Measurements from ENCODE around the gene TBX4.

TBX4 gene

DNA sequence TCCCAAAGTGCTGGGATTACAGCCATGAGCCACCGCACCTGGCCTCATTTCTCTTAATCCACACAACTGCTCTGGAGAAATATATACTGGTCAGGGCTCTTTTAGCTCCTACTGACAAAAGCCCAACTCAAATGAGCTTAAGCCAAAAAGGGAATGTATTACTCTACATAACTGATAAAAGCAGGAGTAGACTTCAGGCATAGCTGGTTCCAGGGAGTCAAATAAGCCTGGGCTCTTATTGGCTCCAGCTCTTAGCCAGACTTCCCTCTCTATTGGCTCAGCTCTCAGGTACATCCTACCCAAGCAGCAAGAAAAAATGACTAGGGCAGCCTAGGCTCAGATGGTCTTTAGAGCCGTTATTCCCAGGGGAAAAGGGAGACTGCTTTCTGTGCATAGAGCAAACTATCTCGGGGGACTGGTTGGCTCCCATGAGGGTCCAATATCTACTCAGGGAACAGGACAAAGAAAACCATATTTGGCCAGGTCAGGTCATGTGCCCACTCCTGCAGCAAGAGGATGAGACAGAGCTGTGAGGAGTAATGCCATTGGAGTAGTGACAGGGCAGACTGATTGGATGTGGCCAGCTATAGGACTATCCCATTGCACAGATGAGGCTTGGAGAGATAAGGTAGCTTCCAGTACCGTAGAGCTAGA, 31.4 kb upstream of the TBX4 start:
- no peak for DNase-seq (ENCODE audit: low spot score)
- TF ChIP-seq, protein P1, sequence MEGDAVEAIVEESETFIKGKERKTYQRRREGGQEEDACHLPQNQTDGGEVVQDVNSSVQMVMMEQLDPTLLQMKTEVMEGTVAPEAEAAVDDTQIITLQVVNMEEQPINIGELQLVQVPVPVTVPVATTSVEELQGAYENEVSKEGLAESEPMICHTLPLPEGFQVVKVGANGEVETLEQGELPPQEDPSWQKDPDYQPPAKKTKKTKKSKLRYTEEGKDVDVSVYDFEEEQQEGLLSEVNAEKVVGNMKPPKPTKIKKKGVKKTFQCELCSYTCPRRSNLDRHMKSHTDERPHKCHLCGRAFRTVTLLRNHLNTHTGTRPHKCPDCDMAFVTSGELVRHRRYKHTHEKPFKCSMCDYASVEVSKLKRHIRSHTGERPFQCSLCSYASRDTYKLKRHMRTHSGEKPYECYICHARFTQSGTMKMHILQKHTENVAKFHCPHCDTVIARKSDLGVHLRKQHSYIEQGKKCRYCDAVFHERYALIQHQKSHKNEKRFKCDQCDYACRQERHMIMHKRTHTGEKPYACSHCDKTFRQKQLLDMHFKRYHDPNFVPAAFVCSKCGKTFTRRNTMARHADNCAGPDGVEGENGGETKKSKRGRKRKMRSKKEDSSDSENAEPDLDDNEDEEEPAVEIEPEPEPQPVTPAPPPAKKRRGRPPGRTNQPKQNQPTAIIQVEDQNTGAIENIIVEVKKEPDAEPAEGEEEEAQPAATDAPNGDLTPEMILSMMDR (IDR thresholded peaks at IDR 0.05; ENCODE audit: extremely low read depth, missing control alignments), result no peak

DNA sequence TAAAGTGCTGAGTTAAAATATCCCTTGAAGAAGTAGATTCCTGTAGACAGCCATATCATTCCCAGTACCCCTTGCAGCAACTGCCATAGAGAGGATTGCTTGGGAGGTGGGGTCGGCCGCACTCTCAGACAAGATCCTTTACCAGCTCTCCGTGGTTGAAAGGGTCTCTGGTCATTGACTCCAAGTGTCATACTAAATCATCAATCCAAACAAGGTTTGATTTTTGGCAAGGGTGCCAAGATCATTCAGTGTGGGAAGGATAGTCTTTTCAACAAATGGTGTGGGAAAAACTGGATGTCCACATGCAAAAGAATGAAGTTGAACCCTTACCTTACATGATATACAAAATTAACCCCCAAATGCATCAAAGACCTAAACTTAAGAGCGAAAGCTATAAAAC, 30.8 kb upstream of the TBX4 start:
- TF ChIP-seq, protein P1 (IDR thresholded peaks at IDR 0.05; ENCODE audit: extremely low read depth, missing control alignments), result no peak
- no peak for DNase-seq (ENCODE audit: low spot score)

DNA sequence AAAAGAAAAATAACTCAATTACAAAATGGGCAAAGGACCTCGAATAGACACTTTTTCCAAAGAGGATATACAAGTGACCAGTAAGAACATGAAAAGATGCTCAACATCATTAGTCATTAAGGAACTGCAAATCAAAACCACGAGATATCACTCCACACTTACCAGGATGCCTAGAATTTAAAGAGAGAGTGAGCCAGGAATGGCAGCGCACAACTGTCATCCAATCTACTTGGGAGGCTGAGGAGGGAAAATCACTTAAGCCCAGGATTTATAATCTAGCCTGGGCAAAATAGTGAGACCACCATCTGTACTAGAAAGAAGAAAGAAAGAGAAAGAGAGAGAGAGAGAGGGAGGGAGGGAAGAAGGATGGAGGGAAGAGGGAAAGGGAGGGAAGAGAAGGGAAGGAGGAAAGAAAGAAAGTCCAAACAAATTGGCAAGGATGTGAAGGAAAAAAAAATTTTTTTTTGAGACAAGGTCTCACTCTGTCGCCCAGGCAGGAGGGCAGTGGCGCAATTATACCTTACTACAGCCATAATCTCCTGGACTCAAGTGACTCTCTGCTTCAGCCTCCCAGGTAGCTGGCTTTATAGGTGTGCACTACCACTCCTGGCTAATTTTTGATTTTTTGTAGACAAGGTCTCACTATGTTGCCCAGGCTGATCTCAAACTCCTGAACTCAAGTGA, 30.0 kb upstream of the TBX4 start:
- DNase-seq (ENCODE audit: low spot score), result no peak
- TF ChIP-seq, protein P1 (IDR thresholded peaks at IDR 0.05; ENCODE audit: extremely low read depth, missing control alignments), result no peak

DNA sequence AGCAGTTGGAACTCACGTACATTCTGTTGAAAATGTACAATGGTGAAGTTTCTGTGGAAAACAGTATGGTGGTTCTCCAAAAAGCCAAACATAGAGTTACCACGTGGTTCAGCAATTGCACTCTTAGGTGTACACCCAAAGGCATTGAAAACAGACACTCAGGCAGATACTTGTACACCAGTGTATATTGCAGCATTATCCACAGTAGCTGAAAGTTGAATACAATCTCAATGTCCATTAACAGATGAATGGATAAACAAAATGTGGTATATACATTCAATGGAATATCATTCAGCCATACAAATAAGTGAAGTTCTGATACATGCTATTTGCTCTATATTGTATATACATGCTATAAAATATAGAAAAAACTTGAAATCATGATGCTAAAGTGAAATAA, 29.4 kb upstream of the TBX4 start:
- TF ChIP-seq, protein P1 (IDR thresholded peaks at IDR 0.05; ENCODE audit: extremely low read depth, missing control alignments), result no peak
- DNase-seq (ENCODE audit: low spot score), result no peak

DNA sequence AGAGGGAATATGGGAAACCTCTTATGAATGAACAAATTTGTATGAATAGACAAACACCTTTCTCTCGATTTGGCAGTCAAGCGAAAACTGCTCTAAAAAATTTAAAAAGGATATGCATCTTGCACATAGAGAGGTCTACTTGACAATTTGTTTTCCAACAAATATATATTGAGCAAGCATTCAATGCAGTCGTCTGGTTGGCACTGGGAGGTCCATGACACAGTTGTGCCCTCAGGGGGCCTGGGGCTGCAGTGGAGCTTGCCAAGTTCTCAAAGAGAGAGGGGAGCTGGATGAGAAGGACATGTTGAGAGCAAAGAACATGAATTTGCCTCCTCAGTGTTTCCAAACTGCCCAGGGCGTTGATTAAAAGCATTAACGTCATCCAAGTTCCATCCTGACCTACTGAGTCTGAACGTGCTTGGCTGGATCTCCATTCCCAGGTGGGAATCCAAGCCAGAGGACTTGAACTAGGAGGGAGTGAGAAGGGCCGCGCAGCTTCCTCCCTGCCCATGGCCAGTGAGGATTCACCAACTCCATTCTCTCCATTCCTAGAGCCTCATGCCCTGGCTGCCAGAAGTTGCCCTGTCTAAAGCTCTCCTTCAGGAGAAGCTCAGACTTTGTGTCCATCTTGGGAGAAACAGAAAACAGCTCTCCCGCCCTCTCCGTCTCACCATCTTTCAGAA, 28.1 kb upstream of the TBX4 start:
- TF ChIP-seq, protein P1 (IDR thresholded peaks at IDR 0.05; ENCODE audit: extremely low read depth, missing control alignments), result no peak
- DNase-seq (ENCODE audit: low spot score), result no peak

DNA sequence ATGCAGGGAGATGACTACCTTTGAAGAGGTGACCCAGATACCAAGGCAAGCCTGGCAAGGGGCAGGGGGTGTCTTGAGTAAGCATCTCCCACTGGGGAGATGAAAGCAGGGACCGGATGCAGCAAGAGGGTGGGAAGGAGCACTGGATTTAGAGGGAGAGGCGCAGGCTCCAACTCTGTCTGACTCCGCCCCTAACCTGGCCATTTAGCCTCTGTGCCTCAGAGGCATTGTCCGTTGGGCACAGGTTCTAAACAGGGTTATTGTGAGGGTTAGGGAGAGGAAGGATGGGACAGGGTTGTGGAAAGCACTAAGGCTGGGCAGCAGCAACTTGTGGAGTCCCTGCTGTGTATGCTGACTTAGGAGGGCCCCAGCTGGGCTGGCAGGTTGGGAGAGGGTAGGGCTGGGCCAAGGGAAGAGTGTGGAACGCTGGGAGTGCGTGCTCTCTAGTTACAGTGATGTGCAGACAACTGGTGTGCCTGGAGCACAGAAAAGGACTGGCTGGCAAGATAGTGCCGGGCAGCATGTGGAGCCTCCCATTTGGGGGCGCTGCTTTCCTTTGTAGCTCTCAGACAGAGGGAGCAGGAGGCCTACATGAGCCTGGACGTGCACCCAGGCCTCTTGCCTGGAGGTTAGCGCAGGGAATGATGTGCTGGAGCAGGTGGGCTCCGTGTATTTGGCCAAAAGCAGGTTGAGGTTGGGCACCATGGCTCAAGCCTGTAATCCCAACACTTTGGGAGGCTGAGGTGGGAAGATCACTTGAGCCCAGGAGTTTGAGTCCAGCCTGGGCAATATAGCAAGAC, 26.3 kb upstream of the TBX4 start:
- peak; percentile 10 for DNase-seq (ENCODE audit: low spot score)
- TF ChIP-seq, protein P1 (IDR thresholded peaks at IDR 0.05; ENCODE audit: extremely low read depth, missing control alignments), result no peak
